Karpas-422 (cell line): Measurements from ENCODE around the gene HOATZ. TPM values are rescaled to one million over a fixed set of nuclear protein-coding genes. Genes with fewer than 3 reads are reported as not detected.
A peak's percentile ranks its signal among the peaks of the same experiment; 100 is the strongest.

Experiments
- DNase-seq: peaks from one replicate; pipeline ENCODE4 v3.0.0-alpha.2; 2015
- H2AFZ ChIP-seq: fragments of 200-600 bp; sonication (generic); 2 replicates; pipeline ENCODE4 v1.6.1; 2014; ENCODE audit warnings: antibody characterized with exemption, low read length, mixed read lengths
- H3K27ac ChIP-seq: fragments of 200-600 bp; sonication (generic); 2 replicates; pipeline ENCODE4 v1.5.1; 2014; ENCODE audit warnings: mild to moderate bottlenecking, low read length, moderate library complexity
- H3K27me3 ChIP-seq: fragments of 200-600 bp; sonication (generic); 2 replicates; pipeline ENCODE4 v1.6.1; 2014; ENCODE audit warnings: low read length, mixed read lengths
- H3K36me3 ChIP-seq: fragments of 200-600 bp; sonication (generic); 2 replicates; pipeline ENCODE4 v1.6.1; 2014; ENCODE audit warnings: low read length, mixed read lengths; ENCODE audit not compliant: insufficient read depth
- H3K4me1 ChIP-seq: fragments of 200-600 bp; sonication (generic); 2 replicates; pipeline ENCODE4 v1.6.1; 2014; ENCODE audit warnings: mild to moderate bottlenecking, low read length, mixed read lengths
- H3K4me2 ChIP-seq: fragments of 200-600 bp; sonication (generic); 2 replicates; pipeline ENCODE4 v1.6.1; 2014; ENCODE audit warnings: low read length, low read depth, mild to moderate bottlenecking; ENCODE audit not compliant: poor library complexity, severe bottlenecking
- H3K4me3 ChIP-seq: fragments of 200-600 bp; sonication (generic); 2 replicates; pipeline ENCODE4 v1.5.1; 2014; ENCODE audit warnings: mild to moderate bottlenecking, antibody characterized with exemption, low read length, mixed read lengths
- H3K79me2 ChIP-seq: fragments of 200-600 bp; sonication (generic); 2 replicates; pipeline ENCODE4 v1.6.1; 2014; ENCODE audit warnings: mild to moderate bottlenecking, low read length, mixed read lengths
- H3K9ac ChIP-seq: fragments of 200-600 bp; sonication (generic); 2 replicates; pipeline ENCODE4 v1.6.0; 2014; ENCODE audit warnings: low read length
- H3K9me2 ChIP-seq: fragments of 200-600 bp; sonication (generic), shearing (Covaris generic); replicated peaks from 2 replicates; pipeline ENCODE4 v1.6.0; 2014; ENCODE audit warnings: mild to moderate bottlenecking, low read length, moderate library complexity; ENCODE audit not compliant: insufficient read depth
- H3K9me3 ChIP-seq: fragments of 300-700, 200-600 bp; sonication (generic); 2 replicates; pipeline ENCODE4 v1.6.1; 2014; ENCODE audit warnings: low read length, mixed read lengths
- H4K20me1 ChIP-seq: fragments of 200-600 bp; sonication (generic); 2 replicates; pipeline ENCODE4 v1.6.1; 2014; ENCODE audit warnings: mild to moderate bottlenecking, antibody characterized with exemption, low read length, low read depth; ENCODE audit not compliant: insufficient read depth
- total RNA-seq: library from RNA; depleted of rRNA; stranded (reverse); fragments of >200 nt; shearing (Covaris generic); gene quantifications from 2 replicates; pipeline ENCODE4 v1.2.3, GENCODE V29; 2014; ENCODE audit warnings: low replicate concordance; rRNA removed

HOATZ gene
- total RNA-seq: not detected in 2 replicates

GRCh38 chr11:111514216-111515031 is at the start of gene HOATZ:
HOATZ (plus strand) TSS chr11:111514778; CDS start chr11:111514785, 7 bp downstream.
- Histone ChIP-seq H3K4me1 (no peaks in the 10 kb centered on the region), H3K9me2 (no peaks in the 10 kb centered on the region), H3K27me3 (0 out of 2 replicates have a peak, but pooled peaks cover 3% of the 10 kb centered on the region), H3K9ac (no peak within 1 kb of the TSS), H3K4me3 (no peak within 1 kb of the TSS), H4K20me1 (no peaks in the 10 kb centered on the region), H3K9me3 (no peaks in the 10 kb centered on the region), H3K36me3 (no peaks in the 10 kb centered on the region), H2AFZ (no peak within 1 kb of the TSS), H3K4me2 (no peak within 1 kb of the TSS), H3K79me2 (no peaks in the 10 kb centered on the region), H3K27ac (no peak within 1 kb of the TSS)
- DNase-seq: no peak

DNA sequence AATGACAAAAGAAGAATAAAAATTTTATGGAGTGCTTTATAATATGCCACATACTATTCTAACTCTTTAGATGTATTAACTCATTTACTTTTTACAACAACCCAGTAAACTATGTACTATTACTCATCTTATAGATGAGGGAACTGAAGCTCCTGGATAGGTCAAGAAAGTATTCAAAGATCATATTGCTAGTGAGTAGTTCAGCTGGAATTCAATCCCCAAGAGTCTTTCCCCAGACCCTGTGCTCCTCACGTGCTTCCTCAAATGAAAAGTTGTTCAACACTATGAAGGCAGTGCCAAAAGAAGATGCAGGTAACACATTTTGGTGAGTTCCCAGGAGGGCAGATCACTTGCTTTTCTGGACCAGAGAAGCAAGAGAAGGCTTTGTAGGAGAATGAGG is 49.2 kb upstream of the HOATZ start:
- Histone ChIP-seq H3K27ac (no peak overlapping the region), H3K9ac (no peak overlapping the region), H2AFZ (no peak overlapping the region), H4K20me1 (no peaks in the 10 kb centered on the region), H3K4me2 (no peak overlapping the region), H3K4me1 (peaks cover 9% of the 10 kb centered on the region), H3K9me3 (no peaks in the 10 kb centered on the region), H3K9me2 (no peaks in the 10 kb centered on the region), H3K27me3 (peaks cover 5% of the 10 kb centered on the region; the same call in 1 of the 2 replicates), H3K79me2 (no peaks in the 10 kb centered on the region), H3K36me3 (no peaks in the 10 kb centered on the region), H3K4me3 (no peak overlapping the region)
- no peak for DNase-seq

GRCh38 chr11:111466615-111467014 is 48.0 kb upstream of the HOATZ start:
- H4K20me1 ChIP-seq: no peaks in the 10 kb centered on the region
- no peaks in the 10 kb centered on the region for H3K9me2 ChIP-seq
- H3K27me3 ChIP-seq: peaks cover 5% of the 10 kb centered on the region; the same call in 1 of the 2 replicates

GRCh38 chr11:111469200-111469599 is 45.4 kb upstream of the HOATZ start:
- Histone ChIP-seq H4K20me1 (no peaks in the 10 kb centered on the region), H3K4me2 (no peak overlapping the region), H3K4me3 (no peak overlapping the region), H3K36me3 (no peaks in the 10 kb centered on the region), H3K27me3 (peaks cover 5% of the 10 kb centered on the region; the same call in 1 of the 2 replicates), H3K27ac (no peak overlapping the region), H3K9ac (no peak overlapping the region), H2AFZ (no peak overlapping the region; the same call in 1 of the 2 replicates), H3K79me2 (no peaks in the 10 kb centered on the region), H3K4me1 (peaks cover 9% of the 10 kb centered on the region), H3K9me3 (no peaks in the 10 kb centered on the region), H3K9me2 (no peaks in the 10 kb centered on the region; the same call in 1 of the 2 replicates)
- DNase-seq: peak; percentile 73

More at GRCh38 chr11:111466615-111467014, 48.0 kb upstream of the HOATZ start:
- H3K4me1 ChIP-seq: peaks cover 9% of the 10 kb centered on the region
- H3K4me3 ChIP-seq: no peak overlapping the region
- no peak for DNase-seq
- no peak overlapping the region for H3K4me2 ChIP-seq
- no peaks in the 10 kb centered on the region for H3K9me3 ChIP-seq
- no peak overlapping the region for H2AFZ ChIP-seq
- no peak overlapping the region for H3K9ac ChIP-seq
- H3K27ac ChIP-seq: no peak overlapping the region
- no peaks in the 10 kb centered on the region for H3K36me3 ChIP-seq
- no peaks in the 10 kb centered on the region for H3K79me2 ChIP-seq

- Histone ChIP-seq H3K27ac (no peak overlapping the region), H3K9ac (no peak overlapping the region), H3K4me3 (no peak overlapping the region), H3K27me3 (peaks cover 18% of the 10 kb centered on the region), H3K36me3 (no peaks in the 10 kb centered on the region), H3K79me2 (no peaks in the 10 kb centered on the region), H3K4me1 (peaks cover 9% of the 10 kb centered on the region), H3K9me2 (no peaks in the 10 kb centered on the region; the same call in none of the 2 replicates), H2AFZ (no peak overlapping the region), H3K4me2 (no peak overlapping the region), H3K9me3 (peaks cover 5% of the 10 kb centered on the region; the same call in 1 of the 2 replicates), H4K20me1 (no peaks in the 10 kb centered on the region)
- DNase-seq: no peak
Observed at GRCh38 chr11:111472228-111472627, 42.4 kb upstream of the HOATZ start.

- Histone ChIP-seq H3K4me3 (no peak overlapping the region), H3K9me3 (peaks cover 5% of the 10 kb centered on the region; the same call in 1 of the 2 replicates), H3K36me3 (no peaks in the 10 kb centered on the region), H3K9ac (no peak overlapping the region), H3K27me3 (peaks cover 26% of the 10 kb centered on the region), H3K79me2 (no peaks in the 10 kb centered on the region), H3K4me2 (no peak overlapping the region), H3K4me1 (peaks cover 2% of the 10 kb centered on the region), H3K27ac (no peak overlapping the region), H2AFZ (no peak overlapping the region), H3K9me2 (no peaks in the 10 kb centered on the region; the same call in none of the 2 replicates), H4K20me1 (no peaks in the 10 kb centered on the region)
- no peak for DNase-seq
Observed at GRCh38 chr11:111474432-111474831, 40.1 kb upstream of the HOATZ start.

DNA sequence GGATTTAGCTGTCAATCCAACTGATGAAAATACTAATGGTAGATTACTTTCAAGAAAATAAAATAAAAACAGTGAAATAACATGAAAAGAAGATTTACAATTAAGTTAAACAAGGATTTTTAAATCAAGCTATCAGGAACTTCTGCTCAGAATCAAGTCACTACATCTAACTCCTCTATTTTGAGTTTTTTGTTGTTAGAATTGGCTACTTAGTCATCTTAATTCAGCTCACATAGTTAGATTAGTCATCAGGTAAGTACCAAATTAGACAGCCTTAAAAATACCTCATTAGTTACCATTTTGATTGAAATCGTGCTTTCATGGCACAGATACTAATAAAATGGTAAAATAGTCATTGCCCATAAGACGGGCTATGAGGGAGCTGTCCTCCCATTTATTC is 38.2 kb upstream of the HOATZ start:
- Histone ChIP-seq H4K20me1 (no peaks in the 10 kb centered on the region), H3K4me3 (no peak overlapping the region), H3K79me2 (no peaks in the 10 kb centered on the region), H3K36me3 (peaks cover 3% of the 10 kb centered on the region; the same call in 1 of the 2 replicates), H3K9me3 (peaks cover 14% of the 10 kb centered on the region), H3K4me2 (no peak overlapping the region), H3K27me3 (peaks cover 34% of the 10 kb centered on the region), H3K4me1 (no peaks in the 10 kb centered on the region), H2AFZ (no peak overlapping the region), H3K27ac (no peak overlapping the region), H3K9ac (no peak overlapping the region), H3K9me2 (no peaks in the 10 kb centered on the region; the same call in none of the 2 replicates)
- DNase-seq: no peak

GRCh38 chr11:111476956-111477355 is 37.6 kb upstream of the HOATZ start:
- Histone ChIP-seq H3K4me2 (no peak overlapping the region), H3K36me3 (peaks cover 3% of the 10 kb centered on the region; the same call in 1 of the 2 replicates), H3K9ac (no peak overlapping the region), H3K9me3 (peaks cover 19% of the 10 kb centered on the region), H3K27ac (no peak overlapping the region), H3K4me1 (no peaks in the 10 kb centered on the region), H4K20me1 (no peaks in the 10 kb centered on the region), H3K4me3 (no peak overlapping the region), H3K9me2 (no peaks in the 10 kb centered on the region; the same call in none of the 2 replicates), H3K27me3 (peaks cover 37% of the 10 kb centered on the region), H2AFZ (no peak overlapping the region), H3K79me2 (no peaks in the 10 kb centered on the region)
- no peak for DNase-seq
